Astrocyte (in vitro differentiated cells and primary cell): Measurements from ENCODE around the gene COL4A4. TPM values are rescaled to one million over a fixed set of nuclear protein-coding genes. Genes with fewer than 3 reads are reported as not detected.

Experiments
- DNase-seq: peaks from one replicate; pipeline ENCODE4 v3.0.0-alpha.2; 2010; ENCODE audit warnings: low read depth
- FAIRE-seq: peaks from 2 replicates; lab custom pipeline; 2011; peaks lifted over from hg19 to GRCh38; lab: Jason Lieb, UNC
- H2AFZ ChIP-seq: 2 replicates; pipeline ENCODE4 v1.6.0; 2012; ENCODE audit warnings: low read depth, low read length, inconsistent platforms
- H3K27ac ChIP-seq: 2 replicates; pipeline ENCODE4 v1.5.1; 2011; ENCODE audit warnings: low read depth, low read length, inconsistent platforms
- H3K27me3 ChIP-seq: 2 replicates; pipeline ENCODE4 v1.6.0; 2011; ENCODE audit warnings: low read length, inconsistent platforms; ENCODE audit not compliant: insufficient read depth
- H3K36me3 ChIP-seq: 2 replicates; pipeline ENCODE4 v1.5.1; 2011; ENCODE audit warnings: low read length, inconsistent platforms; ENCODE audit not compliant: insufficient read depth
- H3K4me1 ChIP-seq: 2 replicates; pipeline ENCODE4 v1.5.1; 2011; ENCODE audit warnings: low read length, inconsistent platforms; ENCODE audit not compliant: insufficient read depth
- H3K4me2 ChIP-seq: 2 replicates; pipeline ENCODE4 v1.6.0; 2012; ENCODE audit warnings: low read length, inconsistent platforms
- H3K4me3 ChIP-seq: 2 replicates; pipeline ENCODE4 v1.5.1; 2011; ENCODE audit warnings: low read depth, mild to moderate bottlenecking, low read length, inconsistent platforms; ENCODE audit not compliant: insufficient read depth
- H3K79me2 ChIP-seq: 2 replicates; pipeline ENCODE4 v1.6.0; 2012; ENCODE audit warnings: mild to moderate bottlenecking, low read length, inconsistent platforms; ENCODE audit not compliant: insufficient read depth
- H3K9ac ChIP-seq: 2 replicates; pipeline ENCODE4 v1.6.0; 2012; ENCODE audit warnings: mild to moderate bottlenecking, low read length, inconsistent platforms
- H3K9me3 ChIP-seq: 2 replicates; pipeline ENCODE4 v1.5.1; 2012; ENCODE audit warnings: low read depth, mild to moderate bottlenecking, low read length, inconsistent platforms; ENCODE audit not compliant: insufficient read depth
- H4K20me1 ChIP-seq: 2 replicates; pipeline ENCODE4 v1.6.0; 2012; ENCODE audit warnings: low read length, inconsistent platforms; ENCODE audit not compliant: insufficient read depth
- H3K27ac Mint-ChIP-seq: one replicate; pipeline ENCODE4 v1.8.0; 2021; ENCODE audit warnings: mild to moderate bottlenecking, mixed read lengths; ENCODE audit not compliant: unreplicated experiment
- H3K27me3 Mint-ChIP-seq: one replicate; pipeline ENCODE4 v1.8.0; 2021; ENCODE audit warnings: low read depth, mixed read lengths; ENCODE audit not compliant: unreplicated experiment
- H3K36me3 Mint-ChIP-seq: one replicate; pipeline ENCODE4 v1.8.0; 2021; ENCODE audit warnings: low read depth, mixed read lengths; ENCODE audit not compliant: unreplicated experiment
- H3K4me1 Mint-ChIP-seq: one replicate; pipeline ENCODE4 v1.8.0; 2021; ENCODE audit warnings: low read depth, mixed read lengths; ENCODE audit not compliant: unreplicated experiment
- H3K4me3 Mint-ChIP-seq: one replicate; pipeline ENCODE4 v1.8.0; 2021; ENCODE audit warnings: mild to moderate bottlenecking, moderate library complexity, mixed read lengths; ENCODE audit not compliant: unreplicated experiment
- H3K9me3 Mint-ChIP-seq: one replicate; pipeline ENCODE4 v1.8.0; 2021; ENCODE audit warnings: mild to moderate bottlenecking, mixed read lengths; ENCODE audit not compliant: unreplicated experiment
- CTCF ChIP-seq: IDR thresholded peaks from 2 replicates; pipeline ENCODE4 v1.5.1; 2011; ENCODE audit warnings: low read depth, mild to moderate bottlenecking, inconsistent platforms, low read length, moderate library complexity; ENCODE audit not compliant: insufficient read depth
- EZH2 ChIP-seq: IDR thresholded peaks from 2 replicates; pipeline ENCODE4 v1.6.1; 2012; ENCODE audit warnings: mild to moderate bottlenecking, low read length, inconsistent platforms; ENCODE audit not compliant: insufficient read depth
- total RNA-seq: library from RNA; stranded (reverse); gene quantifications from 2 replicates; pipeline ENCODE4 v1.2.1, GENCODE V29; 2021

COL4A4 gene
- total RNA-seq, 1 donor from 2014 or later, result 0.36 TPM

GRCh38 chr2:227143895-227144294 lies 20.1 kb downstream of the COL4A4 start:
- Mint-ChIP-seq H3K27me3 (no peaks in the 10 kb centered on the region), H3K9me3 (peaks cover 2% of the 10 kb centered on the region), H3K4me3 (no peak overlapping the region), H3K4me1 (peaks cover 4% of the 10 kb centered on the region), H3K36me3 (no peaks in the 10 kb centered on the region), H3K27ac (no peak overlapping the region)
- H3K4me1 ChIP-seq, result no peaks in the 10 kb centered on the region
- no peak overlapping the region for H3K27ac ChIP-seq
- H3K9ac ChIP-seq, result no peak overlapping the region
- no peak overlapping the region for H2AFZ ChIP-seq
- DNase-seq, result no peak
- no peak for FAIRE-seq
- no peaks in the 10 kb centered on the region for H3K27me3 ChIP-seq
- H4K20me1 ChIP-seq, result no peaks in the 10 kb centered on the region
- no peak for TF ChIP-seq CTCF
- no peak for TF ChIP-seq EZH2
- no peaks in the 10 kb centered on the region for H3K79me2 ChIP-seq
- no peaks in the 10 kb centered on the region for H3K9me3 ChIP-seq
- no peak overlapping the region for H3K4me2 ChIP-seq
- no peaks in the 10 kb centered on the region for H3K36me3 ChIP-seq
- H3K4me3 ChIP-seq, result no peak overlapping the region

GRCh38 chr2:227141301-227141700 lies 22.7 kb downstream of the COL4A4 start:
- no peaks in the 10 kb centered on the region for H3K9me3 ChIP-seq
- H3K4me1 Mint-ChIP-seq, result no peaks in the 10 kb centered on the region
- no peak overlapping the region for H3K4me2 ChIP-seq
- no peaks in the 10 kb centered on the region for H4K20me1 ChIP-seq
- H3K27me3 Mint-ChIP-seq, result no peaks in the 10 kb centered on the region
- no peaks in the 10 kb centered on the region for H3K4me1 ChIP-seq
- H3K27ac Mint-ChIP-seq, result no peak overlapping the region
- no peak overlapping the region for H3K27ac ChIP-seq
- H2AFZ ChIP-seq, result no peak overlapping the region
- H3K4me3 Mint-ChIP-seq, result no peak overlapping the region
- DNase-seq (no peak), FAIRE-seq (no peak)
- H3K36me3 Mint-ChIP-seq, result no peaks in the 10 kb centered on the region
- no peak overlapping the region for H3K9ac ChIP-seq
- H3K4me3 ChIP-seq, result no peak overlapping the region
- no peaks in the 10 kb centered on the region for H3K79me2 ChIP-seq
- H3K9me3 Mint-ChIP-seq, result no peaks in the 10 kb centered on the region
- H3K27me3 ChIP-seq, result no peaks in the 10 kb centered on the region
- TF ChIP-seq EZH2 (no peak), CTCF (no peak)
- H3K36me3 ChIP-seq, result no peaks in the 10 kb centered on the region

- no peak overlapping the region for H3K27ac ChIP-seq
- H2AFZ ChIP-seq, result no peak overlapping the region
- H3K36me3 ChIP-seq, result no peaks in the 10 kb centered on the region
- FAIRE-seq (no peak), DNase-seq (peak; percentile 22)
- Mint-ChIP-seq H3K9me3 (no peaks in the 10 kb centered on the region), H3K36me3 (no peaks in the 10 kb centered on the region), H3K4me3 (no peak overlapping the region), H3K4me1 (peaks cover 7% of the 10 kb centered on the region), H3K27ac (no peak overlapping the region), H3K27me3 (peaks cover 6% of the 10 kb centered on the region)
- no peaks in the 10 kb centered on the region for H3K79me2 ChIP-seq
- no peak overlapping the region for H3K4me2 ChIP-seq
- H3K4me1 ChIP-seq, result no peaks in the 10 kb centered on the region
- no peaks in the 10 kb centered on the region for H3K27me3 ChIP-seq
- H3K9me3 ChIP-seq, result no peaks in the 10 kb centered on the region
- no peak for TF ChIP-seq CTCF
- no peak for TF ChIP-seq EZH2
- no peaks in the 10 kb centered on the region for H4K20me1 ChIP-seq
- no peak overlapping the region for H3K9ac ChIP-seq
- H3K4me3 ChIP-seq, result no peak overlapping the region
Measured at GRCh38 chr2:227134591-227134990, 29.4 kb downstream of the COL4A4 start.
